Activated naive CD8-positive, alpha-beta T cell treated with anti-CD3 and anti-CD28 coated beads, Interleukin-2, amount 50 U/mL, for 24 hours (primary cell): Measurements from ENCODE around the gene NOTCH2.

ENCODE experiments used
- ATAC-seq: fragments of 150-1000 bp; cut with Tn5 transposase; one replicate; pipeline ENCODE4 v1.10.0; 2021
- DNase-seq: peaks from one replicate; pipeline ENCODE4 v3.0.0; 2021
- H3K27ac Mint-ChIP-seq: one replicate; pipeline ENCODE4 v1.8.0; 2021; ENCODE audit warnings: mild to moderate bottlenecking, mixed read lengths
- H3K27me3 Mint-ChIP-seq: one replicate; pipeline ENCODE4 v1.8.0; 2021; ENCODE audit warnings: mixed read lengths
- H3K36me3 Mint-ChIP-seq: one replicate; pipeline ENCODE4 v1.8.0; 2021; ENCODE audit warnings: low read depth, mixed read lengths
- H3K4me1 Mint-ChIP-seq: one replicate; pipeline ENCODE4 v1.8.0; 2021; ENCODE audit warnings: mixed read lengths
- H3K4me3 Mint-ChIP-seq: one replicate; pipeline ENCODE4 v1.8.0; 2021; ENCODE audit warnings: mild to moderate bottlenecking, moderate library complexity, mixed read lengths
- H3K9me3 Mint-ChIP-seq: one replicate; pipeline ENCODE4 v1.8.0; 2021; ENCODE audit warnings: mixed read lengths

NOTCH2 gene

GRCh38 chr1:119898981-119899720, 170.3 kb downstream of the NOTCH2 start:
- Mint-ChIP-seq H3K9me3 (no peaks in the 10 kb centered on the region), H3K4me3 (no peak overlapping the region), H3K4me1 (no peaks in the 10 kb centered on the region), H3K27me3 (peaks cover 7% of the 10 kb centered on the region), H3K27ac (no peak overlapping the region), H3K36me3 (no peaks in the 10 kb centered on the region)
- DNase-seq = no peak
- no peak for ATAC-seq

- no peak overlapping the region for H3K4me3 Mint-ChIP-seq
- DNase-seq (no peak), ATAC-seq (no peak)
- peaks cover 5% of the 10 kb centered on the region for H3K4me1 Mint-ChIP-seq
- H3K36me3 Mint-ChIP-seq = no peaks in the 10 kb centered on the region
- no peaks in the 10 kb centered on the region for H3K9me3 Mint-ChIP-seq
- H3K27ac Mint-ChIP-seq = no peak overlapping the region
- H3K27me3 Mint-ChIP-seq = peaks cover 7% of the 10 kb centered on the region
Measured at GRCh38 chr1:119898530-119898929, 170.9 kb downstream of the NOTCH2 start.

GRCh38 chr1:119896303-119896702, 173.2 kb downstream of the NOTCH2 start, which contains the start of gene ADAM30:
Gene ADAM30 (minus strand): TSS chr1:119896515. CDS start chr1:119896336, 179 bp downstream.
- Mint-ChIP-seq H3K27me3 (peaks cover 7% of the 10 kb centered on the region), H3K9me3 (no peaks in the 10 kb centered on the region), H3K27ac (no peak within 1 kb of the TSS), H3K36me3 (no peaks in the 10 kb centered on the region), H3K4me1 (peaks cover 10% of the 10 kb centered on the region), H3K4me3 (no peak within 1 kb of the TSS)
- no peak for ATAC-seq
- DNase-seq = no peak

- Mint-ChIP-seq H3K27me3 (peaks cover 7% of the 10 kb centered on the region), H3K9me3 (no peaks in the 10 kb centered on the region), H3K36me3 (no peaks in the 10 kb centered on the region), H3K27ac (no peak overlapping the region), H3K4me3 (no peak overlapping the region), H3K4me1 (peaks cover 10% of the 10 kb centered on the region)
- ATAC-seq (no peak), DNase-seq (no peak)
Measured at GRCh38 chr1:119895102-119895501, 174.4 kb downstream of the NOTCH2 start.

- no peak overlapping the region for H3K4me3 Mint-ChIP-seq
- ATAC-seq = no peak
Measured at GRCh38 chr1:119893827-119894700, 175.4 kb downstream of the NOTCH2 start.

GRCh38 chr1:119893238-119893791, 176.1 kb downstream of the NOTCH2 start:
- H3K4me1 Mint-ChIP-seq = peaks cover 10% of the 10 kb centered on the region

More at GRCh38 chr1:119893827-119894700, 175.4 kb downstream of the NOTCH2 start:
- Mint-ChIP-seq H3K9me3 (no peaks in the 10 kb centered on the region), H3K27ac (no peak overlapping the region), H3K36me3 (no peaks in the 10 kb centered on the region), H3K27me3 (peaks cover 10% of the 10 kb centered on the region), H3K4me1 (peaks cover 10% of the 10 kb centered on the region)
- DNase-seq = no peak

GRCh38 chr1:119891386-119891785, 178.1 kb downstream of the NOTCH2 start:
- ATAC-seq = no peak
- no peak overlapping the region for H3K4me3 Mint-ChIP-seq
- no peaks in the 10 kb centered on the region for H3K36me3 Mint-ChIP-seq
- no peak for DNase-seq
- H3K9me3 Mint-ChIP-seq = peaks cover 7% of the 10 kb centered on the region
- H3K27ac Mint-ChIP-seq = no peak overlapping the region
- peaks cover 11% of the 10 kb centered on the region for H3K27me3 Mint-ChIP-seq
- H3K4me1 Mint-ChIP-seq = peaks cover 10% of the 10 kb centered on the region

More at GRCh38 chr1:119893238-119893791, 176.1 kb downstream of the NOTCH2 start:
- peaks cover 10% of the 10 kb centered on the region for H3K27me3 Mint-ChIP-seq
- no peak for DNase-seq
- ATAC-seq = peak; percentile 69
- no peaks in the 10 kb centered on the region for H3K36me3 Mint-ChIP-seq
- no peak overlapping the region for H3K4me3 Mint-ChIP-seq
- H3K27ac Mint-ChIP-seq = no peak overlapping the region
- peaks cover 5% of the 10 kb centered on the region for H3K9me3 Mint-ChIP-seq

GRCh38 chr1:119888476-119888875, 181.0 kb downstream of the NOTCH2 start:
- no peaks in the 10 kb centered on the region for H3K36me3 Mint-ChIP-seq
- peaks cover 19% of the 10 kb centered on the region for H3K27me3 Mint-ChIP-seq
- peaks cover 7% of the 10 kb centered on the region for H3K9me3 Mint-ChIP-seq
- ATAC-seq (no peak), DNase-seq (no peak)
- H3K4me1 Mint-ChIP-seq = peaks cover 4% of the 10 kb centered on the region
- H3K27ac Mint-ChIP-seq = no peak overlapping the region
- no peak overlapping the region for H3K4me3 Mint-ChIP-seq

- DNase-seq (no peak), ATAC-seq (no peak)
- Mint-ChIP-seq H3K27me3 (peaks cover 19% of the 10 kb centered on the region), H3K4me1 (no peaks in the 10 kb centered on the region), H3K4me3 (no peak overlapping the region), H3K27ac (no peak overlapping the region), H3K9me3 (peaks cover 7% of the 10 kb centered on the region), H3K36me3 (no peaks in the 10 kb centered on the region)
Measured at GRCh38 chr1:119887427-119887826, 182.0 kb downstream of the NOTCH2 start.

GRCh38 chr1:119885903-119886783, 183.3 kb downstream of the NOTCH2 start:
- H3K27me3 Mint-ChIP-seq = peaks cover 19% of the 10 kb centered on the region
- no peak overlapping the region for H3K4me3 Mint-ChIP-seq
- peaks cover 7% of the 10 kb centered on the region for H3K9me3 Mint-ChIP-seq
- ATAC-seq (peak; percentile 61), DNase-seq (peak; percentile 71)
- H3K4me1 Mint-ChIP-seq = no peaks in the 10 kb centered on the region
- no peak overlapping the region for H3K27ac Mint-ChIP-seq
- H3K36me3 Mint-ChIP-seq = no peaks in the 10 kb centered on the region

- DNase-seq = no peak
- peaks cover 7% of the 10 kb centered on the region for H3K9me3 Mint-ChIP-seq
- H3K36me3 Mint-ChIP-seq = no peaks in the 10 kb centered on the region
- H3K27me3 Mint-ChIP-seq = peaks cover 27% of the 10 kb centered on the region
- ATAC-seq = no peak
- no peak overlapping the region for H3K27ac Mint-ChIP-seq
- H3K4me3 Mint-ChIP-seq = no peak overlapping the region
- no peaks in the 10 kb centered on the region for H3K4me1 Mint-ChIP-seq
Measured at GRCh38 chr1:119884711-119885110, 184.8 kb downstream of the NOTCH2 start.

- H3K4me3 Mint-ChIP-seq = no peak overlapping the region
- no peaks in the 10 kb centered on the region for H3K4me1 Mint-ChIP-seq
- H3K9me3 Mint-ChIP-seq = peaks cover 7% of the 10 kb centered on the region
- peaks cover 24% of the 10 kb centered on the region for H3K27me3 Mint-ChIP-seq
- DNase-seq = no peak
- no peak for ATAC-seq
- H3K27ac Mint-ChIP-seq = no peak overlapping the region
- no peaks in the 10 kb centered on the region for H3K36me3 Mint-ChIP-seq
Measured at GRCh38 chr1:119883826-119884225, 185.6 kb downstream of the NOTCH2 start.

- ATAC-seq (no peak), DNase-seq (no peak)
- Mint-ChIP-seq H3K4me3 (no peak overlapping the region), H3K36me3 (no peaks in the 10 kb centered on the region), H3K27me3 (peaks cover 22% of the 10 kb centered on the region), H3K9me3 (no peaks in the 10 kb centered on the region), H3K27ac (no peak overlapping the region), H3K4me1 (no peaks in the 10 kb centered on the region)
Measured at GRCh38 chr1:119882132-119883049, 187.1 kb downstream of the NOTCH2 start.
